ENCODE measurements around the gene EIF4EBP3. TPM values are rescaled to one million over a fixed set of nuclear protein-coding genes. Genes with fewer than 3 reads are reported as not detected.
"Not testable (repeated sequence)": the region's sequence is repeated elsewhere in the genome, so short reads cannot be mapped to it uniquely, and the experiment has no call there.

The EIF4EBP3 gene
- total RNA-seq, 1 experiment from 2014 or later, result not detected

DNA sequence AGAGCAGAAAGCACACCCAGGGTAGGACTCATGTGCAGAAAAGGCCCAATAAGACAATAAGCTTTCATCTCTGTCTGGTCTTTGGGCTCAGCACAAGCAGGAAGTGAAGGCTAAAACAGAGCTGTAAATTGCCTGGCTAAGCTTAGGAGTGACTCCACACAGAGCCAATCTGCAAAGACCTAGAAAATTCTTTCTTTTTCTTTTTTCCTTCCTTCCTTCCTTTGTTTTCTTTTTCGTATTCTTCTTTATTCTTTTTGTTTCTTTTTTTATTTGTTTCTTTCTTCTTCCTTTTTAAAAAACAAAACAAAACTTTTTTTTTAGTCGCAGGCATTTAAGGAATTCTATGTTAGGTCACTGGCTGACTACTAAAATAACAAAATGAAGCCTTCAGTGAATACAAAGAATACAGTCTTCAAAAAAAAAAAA, 29.3 kb downstream of the EIF4EBP3 start:
- DNase-seq (ENCODE audit: low read depth), result no peak

DNA sequence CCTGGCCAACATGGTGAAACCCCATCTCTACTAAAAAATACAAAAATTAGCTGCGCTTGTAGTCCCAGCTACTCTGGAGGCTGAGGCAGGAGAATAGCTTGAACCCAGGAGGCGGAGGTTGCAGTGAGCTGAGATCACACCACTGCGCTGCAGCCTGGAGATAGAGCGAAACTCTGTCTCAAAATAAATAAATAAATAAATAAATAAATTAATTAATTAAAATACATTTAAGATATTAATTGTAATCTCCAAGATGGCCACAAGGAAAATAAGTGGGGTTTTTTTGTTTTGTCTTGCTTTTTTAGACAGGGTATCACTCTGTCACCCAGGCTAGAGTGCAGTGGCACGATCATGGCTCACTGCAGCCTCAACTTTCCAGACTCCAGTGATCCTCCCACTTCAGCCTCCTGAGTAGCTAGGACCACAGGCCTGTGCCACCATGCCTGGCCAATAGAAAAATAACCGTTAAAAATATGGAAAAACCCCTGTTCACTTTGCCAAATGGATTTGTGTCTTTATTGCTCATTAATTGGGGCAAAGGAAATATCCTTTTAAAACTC, 31.8 kb downstream of the EIF4EBP3 start:
- DNase-seq (ENCODE audit: low read depth), result not testable (repeated sequence)

- no peak for DNase-seq (ENCODE audit: low read depth)
These were observed 40.0 kb downstream of the EIF4EBP3 start for GRCh38 chr5:140587495-140587894.

DNA sequence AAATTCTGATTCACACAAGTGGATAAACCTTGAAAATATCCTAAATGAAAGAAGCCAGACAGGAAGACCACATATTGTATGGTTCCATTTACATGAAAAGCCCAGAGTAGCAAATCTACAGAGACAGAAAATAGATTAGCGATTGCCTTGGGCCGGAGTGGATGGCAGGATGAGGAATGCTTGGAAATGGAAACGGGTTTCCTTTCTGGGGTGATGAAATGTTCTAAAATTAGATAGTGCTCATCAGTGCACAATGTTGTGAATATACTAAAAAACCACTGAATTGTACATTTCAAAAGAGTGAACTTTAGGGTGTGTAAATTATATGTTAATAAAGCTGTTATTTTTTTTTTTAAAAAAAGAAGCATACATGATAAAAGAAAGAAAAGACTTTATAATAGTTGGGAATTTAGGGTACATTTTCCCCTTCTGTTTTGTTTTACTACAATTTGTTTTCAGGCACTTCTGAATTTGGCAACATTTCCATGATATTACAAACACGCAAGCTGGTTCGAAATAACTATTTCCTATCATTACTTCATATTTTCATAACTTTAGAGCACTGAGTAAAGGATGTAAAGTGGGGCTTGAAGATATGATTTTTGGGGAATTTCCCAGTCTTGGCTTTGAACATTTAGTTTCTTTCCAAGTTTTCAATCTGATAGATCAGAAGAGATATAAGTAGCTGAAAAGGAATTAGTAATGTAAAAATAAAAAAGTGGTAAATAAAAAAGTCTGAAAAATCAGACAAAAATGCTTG, 41.0 kb downstream of the EIF4EBP3 start:
- DNase-seq (ENCODE audit: low read depth), result no peak

DNA sequence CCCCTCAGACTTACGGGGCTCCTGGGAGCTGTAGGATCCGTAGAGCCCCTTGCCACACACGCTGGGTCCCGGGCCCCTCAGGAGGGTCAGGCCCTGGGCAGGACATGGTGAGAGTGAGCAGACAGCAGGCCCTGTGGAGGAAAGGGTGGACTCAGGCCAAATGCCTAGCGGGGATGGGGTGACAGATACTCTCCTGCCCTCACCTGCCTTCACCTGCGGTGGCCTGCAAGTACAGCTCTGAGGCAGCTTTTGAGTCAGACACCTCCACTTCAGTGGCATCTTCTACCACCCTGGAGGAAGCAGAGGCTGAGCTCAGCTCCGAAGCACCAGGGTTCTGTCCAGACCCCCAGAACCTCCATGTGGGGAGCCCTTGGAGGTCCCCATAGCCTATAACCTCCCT, 43.4 kb downstream of the EIF4EBP3 start:
- DNase-seq (ENCODE audit: low read depth), result no peak

- peak; percentile 35 for DNase-seq (ENCODE audit: low read depth)
These were observed 44.4 kb downstream of the EIF4EBP3 start for GRCh38 chr5:140591747-140592372.

DNA sequence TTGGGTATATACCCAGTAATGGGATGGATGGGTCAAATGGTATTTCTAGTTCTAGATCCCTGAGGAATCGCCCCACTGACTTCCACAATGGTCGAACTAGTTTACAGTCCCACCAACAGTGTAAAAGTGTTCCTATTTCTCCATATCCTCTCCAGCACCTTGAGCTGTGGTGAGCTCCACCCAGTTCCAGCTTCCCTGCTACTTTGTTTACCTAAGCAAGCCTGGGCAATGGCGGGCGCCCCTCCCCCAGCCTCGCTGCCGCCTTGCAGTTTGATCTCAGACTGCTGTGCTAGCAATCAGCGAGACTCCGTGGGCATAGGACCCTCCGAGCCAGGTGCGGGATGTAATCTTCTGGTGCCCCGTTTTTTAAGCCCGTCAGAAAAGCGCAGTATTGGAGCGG, 45.6 kb downstream of the EIF4EBP3 start:
- DNase-seq (ENCODE audit: low read depth), result not testable (repeated sequence)

- no peak for DNase-seq (ENCODE audit: low read depth)
These were observed 46.7 kb downstream of the EIF4EBP3 start for GRCh38 chr5:140594169-140594568.

GRCh38 chr5:140595538-140596300, 48.3 kb downstream of the EIF4EBP3 start:
- DNase-seq (ENCODE audit: low read depth), result no peak

DNA sequence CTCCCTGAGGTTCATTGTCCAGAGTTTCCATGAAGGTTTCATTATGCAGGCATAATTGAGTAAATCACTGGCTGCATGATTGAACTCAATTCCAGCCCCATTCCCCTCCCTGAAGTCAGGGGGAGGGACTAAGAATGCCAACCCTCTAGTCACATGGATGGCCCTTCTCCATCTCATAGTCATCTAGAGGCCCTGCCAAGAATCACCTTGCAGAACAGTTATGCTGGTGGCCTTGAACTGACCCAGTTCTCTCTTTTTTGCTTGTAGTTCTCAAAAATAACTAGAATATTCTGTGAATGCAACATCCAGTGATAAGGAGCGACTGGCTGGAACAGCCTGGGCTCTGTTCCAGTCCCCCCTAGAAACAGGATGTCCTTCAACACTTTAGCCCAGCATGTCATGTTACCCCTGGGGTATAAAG, 48.9 kb downstream of the EIF4EBP3 start:
- no peak for DNase-seq (ENCODE audit: low read depth)

DNA sequence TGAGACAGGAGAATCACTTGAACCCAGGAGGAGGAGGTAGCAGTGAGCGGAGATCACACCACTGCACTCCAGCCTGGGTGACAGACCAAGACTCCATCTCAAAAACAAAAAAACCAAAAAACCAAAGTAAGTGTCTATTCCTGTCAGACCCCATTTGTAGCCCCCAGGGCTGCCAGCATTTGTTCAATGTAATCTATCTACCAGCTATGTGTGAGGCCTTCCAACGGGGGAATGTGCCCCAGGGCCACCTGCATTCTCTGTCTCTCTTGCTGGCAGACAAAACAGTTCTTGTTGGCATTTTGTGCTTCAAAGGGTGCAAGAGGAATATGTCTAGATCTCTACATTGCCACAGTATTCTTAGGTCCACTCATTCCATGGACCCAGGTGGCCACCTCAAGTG, 51.4 kb downstream of the EIF4EBP3 start:
- no peak for DNase-seq (ENCODE audit: low read depth)

Other genes starting within 250 kb of the EIF4EBP3 start
- 144 and 162 TPM in 2 replicates for gene PFDN1, start 244.6 kb upstream of the EIF4EBP3 start, total RNA-seq (2014; rRNA removed; shearing (Covaris generic))
- gene HBEGF, start 201.1 kb upstream of the EIF4EBP3 start, total RNA-seq (2014; rRNA removed; shearing (Covaris generic)), result 68.9 and 81.9 TPM in 2 replicates
- gene SLC4A9, start 187.5 kb upstream of the EIF4EBP3 start, total RNA-seq (2014; rRNA removed; shearing (Covaris generic)), result not detected in 2 replicates
- gene ANKHD1, start 145.8 kb upstream of the EIF4EBP3 start, total RNA-seq (2014; rRNA removed; shearing (Covaris generic)), result 45.8 and 67.5 TPM in 2 replicates
- gene SRA1, start 9.8 kb downstream of the EIF4EBP3 start, total RNA-seq (2014; rRNA removed; shearing (Covaris generic)), result 59.0 and 60.4 TPM in 2 replicates
- 10.7 and 15.9 TPM in 2 replicates for gene APBB3, start 16.9 kb downstream of the EIF4EBP3 start, total RNA-seq (2014; rRNA removed; shearing (Covaris generic))
- gene SLC35A4, start 17.2 kb downstream of the EIF4EBP3 start, total RNA-seq (2014; rRNA removed; shearing (Covaris generic)), result 17.8 and 23.5 TPM in 2 replicates
- gene CD14, start 85.5 kb downstream of the EIF4EBP3 start, total RNA-seq (2014; rRNA removed; shearing (Covaris generic)), result 0.11 TPM in 1 of 2 replicates, not detected in the other
- gene TMCO6, start 91.8 kb downstream of the EIF4EBP3 start, total RNA-seq (2014; rRNA removed; shearing (Covaris generic)), result 19.1 and 38.7 TPM in 2 replicates
- 64.1 and 70.2 TPM in 2 replicates for gene NDUFA2, start 100.0 kb downstream of the EIF4EBP3 start, total RNA-seq (2014; rRNA removed; shearing (Covaris generic))
- gene IK, start 100.2 kb downstream of the EIF4EBP3 start, total RNA-seq (2014; rRNA removed; shearing (Covaris generic)), result 138 and 190 TPM in 2 replicates
- gene WDR55, start 117.2 kb downstream of the EIF4EBP3 start, total RNA-seq (2014; rRNA removed; shearing (Covaris generic)), result 16.8 and 22.5 TPM in 2 replicates
- 0.69 and 1.4 TPM in 2 replicates for gene DND1, start 125.9 kb downstream of the EIF4EBP3 start, total RNA-seq (2014; rRNA removed; shearing (Covaris generic))
- gene HARS1, start 143.7 kb downstream of the EIF4EBP3 start, total RNA-seq (2014; rRNA removed; shearing (Covaris generic)), result 114 and 126 TPM in 2 replicates
- 65.1 and 68.8 TPM in 2 replicates for gene HARS2, start 143.8 kb downstream of the EIF4EBP3 start, total RNA-seq (2014; rRNA removed; shearing (Covaris generic))
- 84.2 and 124 TPM in 2 replicates for gene ZMAT2, start 152.8 kb downstream of the EIF4EBP3 start, total RNA-seq (2014; rRNA removed; shearing (Covaris generic))
- gene PCDHA1, start 238.5 kb downstream of the EIF4EBP3 start, total RNA-seq (2014; rRNA removed; shearing (Covaris generic)), result 0.42 and 1.2 TPM in 2 replicates
- 0.29 TPM in 1 of 2 replicates, not detected in the other for gene PCDHA2, start 247.2 kb downstream of the EIF4EBP3 start, total RNA-seq (2014; rRNA removed; shearing (Covaris generic))